IMR-90 (cell line): ENCODE measurements around the gene TFB2M. TPM values are rescaled to one million over a fixed set of nuclear protein-coding genes. Genes with fewer than 3 reads are reported as not detected.

Experiments
- ATAC-seq: fragments of 200-7000 bp; cut with Tn5 transposase; 2 replicates; pipeline ENCODE4 v1.9.1; 2020; ENCODE audit warnings: low read depth, mild to moderate bottlenecking, moderate library complexity
- BruUV-seq: library from RNA; stranded (reverse); fragments of 400-500 nt; replicated peaks from 2 replicates; lab custom pipeline; 2021; lab: Mats Ljungman, UMichigan
- CTCF ChIA-PET: fragments of 300-600 bp; formaldehyde crosslinking; extraction: SDS; loops from one replicate; lab custom pipeline; 2021; ENCODE audit warnings: antibody characterized with exemption; lab: Yijun Ruan, JAX
- POLR2A ChIA-PET: fragments of 300-600 bp; sonication (Branson Sonifier 250); formaldehyde crosslinking; loops from one replicate; lab custom pipeline; 2022; ENCODE audit warnings: antibody characterized with exemption; ENCODE audit not compliant: unreplicated experiment; lab: Charles Lee
- DNase-seq: peaks from one replicate; pipeline ENCODE4 v3.0.0; 2013
- H2AFZ ChIP-seq: replicated peaks from 2 replicates; pipeline ENCODE3; 2013; ENCODE audit warnings: low read length, mild to moderate bottlenecking; ENCODE audit not compliant: poor library complexity
- H2AK5ac ChIP-seq: 2 replicates; pipeline ENCODE4 v1.6.1; 2013; ENCODE audit warnings: low read depth, low read length, inconsistent platforms
- H2AK9ac ChIP-seq: replicated peaks from 2 replicates; pipeline ENCODE3; 2013; ENCODE audit warnings: mild to moderate bottlenecking, low read depth, low read length, moderate library complexity; ENCODE audit not compliant: poor library complexity
- H2BK120ac ChIP-seq: 2 replicates; pipeline ENCODE4 v1.6.1; 2013; ENCODE audit warnings: low read depth, low read length, inconsistent platforms
- H2BK15ac ChIP-seq: 3 replicates; pipeline ENCODE4 v1.6.1; 2013; ENCODE audit warnings: low read depth, low read length, inconsistent platforms
- H2BK20ac ChIP-seq: 2 replicates; pipeline ENCODE4 v1.6.1; 2013; ENCODE audit warnings: low read depth, mild to moderate bottlenecking, inconsistent platforms, low read length, moderate library complexity
- H2BK5ac ChIP-seq: 2 replicates; pipeline ENCODE4 v1.6.1; 2013; ENCODE audit warnings: mild to moderate bottlenecking, low read depth, low read length, inconsistent platforms; ENCODE audit not compliant: poor library complexity, severe bottlenecking
- H3K14ac ChIP-seq: replicated peaks from 2 replicates; pipeline ENCODE4 v1.6.1; 2013; ENCODE audit warnings: low read depth, low read length, inconsistent platforms
- H3K18ac ChIP-seq: 2 replicates; pipeline ENCODE4 v1.6.1; 2013; ENCODE audit warnings: low read depth, low read length, control low read depth
- H3K23ac ChIP-seq: 2 replicates; pipeline ENCODE4 v1.6.1; 2013; ENCODE audit warnings: low read depth, low read length, inconsistent platforms
- H3K27ac ChIP-seq: 2 replicates; pipeline ENCODE4 v1.5.1; 2013; ENCODE audit warnings: mild to moderate bottlenecking, control low read depth, low read length; ENCODE audit not compliant: insufficient read depth
- H3K27me3 ChIP-seq: 2 replicates; pipeline ENCODE4 v1.6.1; 2013; ENCODE audit warnings: low read length; ENCODE audit not compliant: control insufficient read depth, insufficient read depth
- H3K36me3 ChIP-seq: 2 replicates; pipeline ENCODE4 v1.6.1; 2013; ENCODE audit warnings: low read length, mixed read lengths; ENCODE audit not compliant: control insufficient read depth, insufficient read depth
- H3K4ac ChIP-seq: 2 replicates; pipeline ENCODE4 v1.6.1; 2013; ENCODE audit warnings: low read depth, low read length, inconsistent platforms
- H3K4me1 ChIP-seq: 2 replicates; pipeline ENCODE4 v1.6.1; 2013; ENCODE audit warnings: low read length, mixed read lengths; ENCODE audit not compliant: control insufficient read depth, insufficient read depth
- H3K4me2 ChIP-seq: 2 replicates; pipeline ENCODE4 v1.6.1; 2013; ENCODE audit warnings: low read depth, mild to moderate bottlenecking, control low read depth, low read length, moderate library complexity
- H3K4me3 ChIP-seq: 2 replicates; pipeline ENCODE4 v1.5.1; 2013; ENCODE audit warnings: low read depth, mild to moderate bottlenecking, control low read depth, low read length, moderate library complexity; ENCODE audit not compliant: insufficient read depth
- H3K56ac ChIP-seq: 2 replicates; pipeline ENCODE4 v1.6.1; 2013; ENCODE audit warnings: low read length, inconsistent platforms; ENCODE audit not compliant: insufficient read depth; ENCODE audit errors: extremely low read depth
- H3K79me1 ChIP-seq, 2 experiments: 2 replicates each; pipeline ENCODE4 v1.6.1; 2013; ENCODE audit warnings: low read length in 2 of 2, inconsistent platforms in 1 of 2, low read depth in 1 of 2
- H3K9ac ChIP-seq: 2 replicates; pipeline ENCODE4 v1.6.1; 2013; ENCODE audit warnings: low read depth, low read length, control low read depth
- H3K9me1 ChIP-seq: 2 replicates; pipeline ENCODE4 v1.6.1; 2013; ENCODE audit warnings: low read length, inconsistent platforms; ENCODE audit not compliant: insufficient read depth
- H3K9me3 ChIP-seq: 2 replicates; pipeline ENCODE4 v1.6.1; 2013; ENCODE audit warnings: low read length; ENCODE audit not compliant: control insufficient read depth, insufficient read depth
- H4K20me1 ChIP-seq: 2 replicates; pipeline ENCODE4 v1.6.1; 2013; ENCODE audit warnings: low read length, inconsistent platforms; ENCODE audit not compliant: insufficient read depth
- H4K5ac ChIP-seq: 2 replicates; pipeline ENCODE4 v1.6.1; 2013; ENCODE audit warnings: mild to moderate bottlenecking, low read depth, low read length, control low read depth
- H4K8ac ChIP-seq, 2 experiments: 2 replicates each; pipeline ENCODE4 v1.6.1; 2013; ENCODE audit warnings: low read depth in 2 of 2, low read length in 2 of 2, control low read depth in 1 of 2, inconsistent platforms in 1 of 2
- H4K91ac ChIP-seq: 2 replicates; pipeline ENCODE4 v1.6.1; 2013; ENCODE audit warnings: low read depth, low read length, inconsistent platforms; ENCODE audit not compliant: insufficient read depth
- BHLHE40 ChIP-seq: fragments of 150-350 bp; IDR thresholded peaks from 2 replicates; pipeline ENCODE4 v1.6.1; 2016; ENCODE audit warnings: mild to moderate bottlenecking, low read depth, low read length
- CEBPB ChIP-seq: IDR thresholded peaks from 2 replicates; pipeline ENCODE4 v1.6.1; 2012; ENCODE audit warnings: low read depth, low read length, improper control_type of control experiment
- CHD1 ChIP-seq: IDR thresholded peaks from 2 replicates; pipeline ENCODE4 v1.6.1; 2012; ENCODE audit warnings: low read depth, low read length, improper control_type of control experiment
- FOS ChIP-seq: fragments of 150-350 bp; IDR thresholded peaks from 2 replicates; pipeline ENCODE4 v1.6.1; 2016; ENCODE audit warnings: low read depth, low read length
- MAFK ChIP-seq: IDR thresholded peaks from 2 replicates; pipeline ENCODE4 v1.6.1; 2012; ENCODE audit warnings: low read depth, low read length, improper control_type of control experiment
- MAZ ChIP-seq: IDR thresholded peaks from 2 replicates; pipeline ENCODE4 v1.6.1; 2012; ENCODE audit warnings: low read depth, mild to moderate bottlenecking, low read length, improper control_type of control experiment, moderate library complexity, borderline replicate concordance
- MXI1 ChIP-seq: IDR thresholded peaks from 2 replicates; pipeline ENCODE4 v1.6.1; 2012; ENCODE audit warnings: low read depth, mild to moderate bottlenecking, low read length, moderate library complexity, borderline replicate concordance
- NFE2L2 ChIP-seq: fragments of 150-350 bp; IDR thresholded peaks from 2 replicates; pipeline ENCODE4 v1.6.1; 2016; ENCODE audit warnings: low read depth, mild to moderate bottlenecking, low read length
- POLR2A ChIP-seq: IDR thresholded peaks from 2 replicates; pipeline ENCODE4 v1.6.1; 2012; ENCODE audit warnings: mild to moderate bottlenecking, low read depth, low read length
- RAD21 ChIP-seq: IDR thresholded peaks from 2 replicates; pipeline ENCODE4 v1.6.1; 2012; ENCODE audit warnings: low read length, improper control_type of control experiment
- RCOR1 ChIP-seq: IDR thresholded peaks from 2 replicates; pipeline ENCODE4 v1.6.1; 2012; ENCODE audit warnings: mild to moderate bottlenecking, low read length, improper control_type of control experiment; ENCODE audit not compliant: insufficient replicate concordance
- RFX5 ChIP-seq: IDR thresholded peaks from 2 replicates; pipeline ENCODE4 v1.8.0; 2012; ENCODE audit warnings: low read depth, mild to moderate bottlenecking, low read length, moderate library complexity
- SMC3 ChIP-seq: fragments of 150-350 bp; IDR thresholded peaks from 2 replicates; pipeline ENCODE4 v1.6.1; 2016; ENCODE audit warnings: low read depth, mild to moderate bottlenecking, antibody characterized with exemption, low read length, moderate library complexity
- WGBS, 2 experiments: methylation state at CpG; one replicate each; pipeline versions ENCODE4 v1.1.5 to v1.1.7; 2013; ENCODE audit warnings: missing lambda C conversion rate in 2 of 2; ENCODE audit not compliant: insufficient read length in 1 of 2; ENCODE audit errors: extremely low coverage in 2 of 2; 5-methylcytosine and 5-hydroxymethylcytosine counted together
- dilution Hi-C: fragments of 300-500 bp; cut with HindIII; formaldehyde crosslinking; loops from one replicate; pipeline ENCODE4 v1.14.3; 2018; ENCODE audit warnings: low sequenced_read_pairs; ENCODE audit not compliant: unreplicated experiment
- in situ Hi-C: fragments of 300-500 bp; cut with MboI; formaldehyde crosslinking; loops from 3 replicates; pipeline ENCODE4 v1.14.3; 2019; ENCODE audit warnings: low sequenced_read_pairs, inconsistent platforms, mixed read lengths
- intact Hi-C: fragments of 100-400 bp; cut with micrococcal nuclease; formaldehyde crosslinking; loops from 2 replicates; pipeline ENCODE4 v1.10.0; 2022
- polyA plus RNA-seq, 3 experiments: library from polyadenylated mRNA; depleted of rRNA; stranded (reverse); fragments of >200 nt; gene quantifications; 2 replicates each; pipeline ENCODE4 v1.2.3, GENCODE V29; 2012; ENCODE audit warnings: low replicate concordance in 1 of 3
- total RNA-seq: library from RNA; depleted of rRNA; stranded (reverse); fragments of >200 nt; gene quantifications from 2 replicates; pipeline ENCODE4 v1.2.3, GENCODE V29; 2012
- TF ChIP-seq, protein P1 (sequence below): conservative IDR thresholded peaks from 2 replicates; pipeline ENCODE4 v1.5.1; 2012; ENCODE audit warnings: mild to moderate bottlenecking, low read depth, low read length, improper control_type of control experiment

TFB2M gene
- total and polyA plus RNA-seq, 2 of the 4 experiments (the other 2 are of a cell fraction) = 13.3 to 15.7 TPM

DNA sequence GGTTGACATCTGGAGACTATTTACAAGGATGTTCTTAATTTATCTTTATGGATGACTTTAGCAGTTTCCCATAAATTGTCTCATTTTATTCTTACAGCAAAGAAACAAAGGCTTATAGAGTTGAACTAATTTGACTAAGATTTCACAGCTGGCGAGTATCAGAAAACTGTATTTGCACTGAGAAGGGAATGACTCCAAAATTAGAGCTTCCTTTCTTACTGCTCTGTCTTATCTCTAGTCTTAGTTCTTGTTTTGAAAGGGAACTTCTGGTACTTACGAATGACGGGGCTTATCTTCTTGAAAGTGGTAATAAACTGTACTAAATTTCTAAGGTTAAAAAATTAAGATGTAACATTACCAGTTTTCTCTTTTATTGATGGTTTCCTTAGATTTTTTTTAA is 13.8 kb upstream of the TFB2M start:
- intact Hi-C loops = no loop called here
- H3K4me2 ChIP-seq = no peak overlapping the region
- H4K91ac ChIP-seq = no peak overlapping the region

More for the DNA sequence above, 13.8 kb upstream of the TFB2M start:
- Histone ChIP-seq H3K18ac (no peak overlapping the region), H3K56ac (no peak overlapping the region; the same call in 1 of the 2 replicates), H4K5ac (no peak overlapping the region), H3K4me3 (no peak overlapping the region), H2BK15ac (no peak overlapping the region), H2AFZ (no peak overlapping the region), H3K36me3 (0 out of 2 replicates have a peak, but pooled peaks cover 4% of the 10 kb centered on the region), H4K20me1 (no peaks in the 10 kb centered on the region; the same call in 1 of the 2 replicates), H3K4ac (no peak overlapping the region), H3K9me3 (no peaks in the 10 kb centered on the region), H2AK5ac (no peak overlapping the region), H2BK5ac (peak overlapping the region; percentile 21), H2BK20ac (no peak overlapping the region), H3K14ac (no peak overlapping the region), H2AK9ac (no peak overlapping the region), H3K27me3 (no peaks in the 10 kb centered on the region), H4K8ac (no peak overlapping the region), H3K79me1 (peaks cover 18 to 70% of the 10 kb centered on the region in 2 experiments), H3K4me1 (peaks cover 16% of the 10 kb centered on the region), H3K9ac (no peak overlapping the region), H3K9me1 (peaks cover 6% of the 10 kb centered on the region; the same call in 1 of the 2 replicates), H3K23ac (no peak overlapping the region), H3K27ac (no peak overlapping the region), H2BK120ac (no peak overlapping the region)
- WGBS, 2 experiments = no CpG with 5 or more reads among the region's 3 CpGs
- ChIA-PET CTCF (interaction anchor here (1.4 kb wide), 1 partner anchor 13 kb away, joined by 4 read pairs; no protein-coding TSS in a partner anchor), POLR2A (interaction anchor here (0.6 to 1.0 kb wide), 2 partner anchors 14 to 16 kb away, joined by 3 to 15 read pairs; no protein-coding TSS in a partner anchor)
- BruUV-seq = no TSS peak
- in situ Hi-C loops = no loop called here
- dilution Hi-C loops = no loop called here
- no peak for TF ChIP-seq RFX5
- no peak for TF ChIP-seq MXI1
- no peak for TF ChIP-seq MAFK
- TF ChIP-seq, protein P1, sequence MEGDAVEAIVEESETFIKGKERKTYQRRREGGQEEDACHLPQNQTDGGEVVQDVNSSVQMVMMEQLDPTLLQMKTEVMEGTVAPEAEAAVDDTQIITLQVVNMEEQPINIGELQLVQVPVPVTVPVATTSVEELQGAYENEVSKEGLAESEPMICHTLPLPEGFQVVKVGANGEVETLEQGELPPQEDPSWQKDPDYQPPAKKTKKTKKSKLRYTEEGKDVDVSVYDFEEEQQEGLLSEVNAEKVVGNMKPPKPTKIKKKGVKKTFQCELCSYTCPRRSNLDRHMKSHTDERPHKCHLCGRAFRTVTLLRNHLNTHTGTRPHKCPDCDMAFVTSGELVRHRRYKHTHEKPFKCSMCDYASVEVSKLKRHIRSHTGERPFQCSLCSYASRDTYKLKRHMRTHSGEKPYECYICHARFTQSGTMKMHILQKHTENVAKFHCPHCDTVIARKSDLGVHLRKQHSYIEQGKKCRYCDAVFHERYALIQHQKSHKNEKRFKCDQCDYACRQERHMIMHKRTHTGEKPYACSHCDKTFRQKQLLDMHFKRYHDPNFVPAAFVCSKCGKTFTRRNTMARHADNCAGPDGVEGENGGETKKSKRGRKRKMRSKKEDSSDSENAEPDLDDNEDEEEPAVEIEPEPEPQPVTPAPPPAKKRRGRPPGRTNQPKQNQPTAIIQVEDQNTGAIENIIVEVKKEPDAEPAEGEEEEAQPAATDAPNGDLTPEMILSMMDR = no peak
- TF ChIP-seq SMC3 = no peak
- TF ChIP-seq POLR2A = no peak
- TF ChIP-seq CHD1 = no peak
- no peak for TF ChIP-seq RCOR1
- no peak for TF ChIP-seq CEBPB
- TF ChIP-seq FOS = no peak
- no peak for TF ChIP-seq MAZ
- no peak for TF ChIP-seq NFE2L2
- no peak for TF ChIP-seq RAD21
- no peak for TF ChIP-seq BHLHE40
- ATAC-seq (no peak), DNase-seq (no peak)
